Lung (tissue), 12 donors: ENCODE results near the gene CXCR5. TPM values are rescaled to one million over a fixed set of nuclear protein-coding genes. Genes with fewer than 3 reads are reported as not detected.

Source experiments
- ATAC-seq: fragments of 200-7000 bp; cut with Tn5 transposase; one replicate; pipeline ENCODE4 v1.9.1; 2020; ENCODE audit warnings: moderate number of reproducible peaks; ENCODE audit not compliant: insufficient read depth, low FRiP score
- DNase-seq, 3 donors: peaks; one replicate each; pipeline ENCODE4 v3.0.0-alpha.2; 2013 to 2017
- H3K27ac ChIP-seq, 2 donors: one replicate each; pipeline ENCODE4 v1.5.1; 2013; ENCODE audit warnings: mild to moderate bottlenecking in 2 of 2, moderate library complexity in 2 of 2, control low read depth in 1 of 2, inconsistent platforms in 1 of 2, low read depth in 1 of 2, low read length in 1 of 2
- H3K27me3 ChIP-seq, 3 donors: one replicate each; pipeline ENCODE4 v1.5.1; 2013; ENCODE audit warnings: low read length in 2 of 3; ENCODE audit not compliant: control insufficient read depth in 3 of 3, insufficient read depth in 3 of 3
- H3K36me3 ChIP-seq, 4 donors: one replicate each; pipeline ENCODE4 v1.5.1; 2013; ENCODE audit warnings: low read length in 4 of 4, mild to moderate bottlenecking in 1 of 4, moderate library complexity in 1 of 4; ENCODE audit not compliant: control insufficient read depth in 4 of 4, insufficient read depth in 4 of 4
- H3K4me1 ChIP-seq, 5 donors: one replicate each; pipeline ENCODE4 v1.5.1; 2013; ENCODE audit warnings: low read length in 5 of 5, mild to moderate bottlenecking in 2 of 5, moderate library complexity in 1 of 5; ENCODE audit not compliant: control insufficient read depth in 5 of 5, insufficient read depth in 5 of 5
- H3K4me3 ChIP-seq: one replicate; pipeline ENCODE4 v1.5.1; 2013; ENCODE audit warnings: mild to moderate bottlenecking, control low read depth, moderate library complexity
- H3K9ac ChIP-seq, 2 donors: one replicate each; pipeline ENCODE4 v1.5.1; 2013; ENCODE audit warnings: low read length in 2 of 2, control low read depth in 1 of 2; ENCODE audit not compliant: insufficient read depth in 1 of 2
- H3K9me3 ChIP-seq, 4 donors: one replicate each; pipeline ENCODE4 v1.5.1; 2013; ENCODE audit warnings: low read length in 3 of 4, mild to moderate bottlenecking in 1 of 4, moderate library complexity in 1 of 4; ENCODE audit not compliant: control insufficient read depth in 4 of 4, insufficient read depth in 3 of 4
- WGBS, 2 donors: extraction: QIAGEN DNeasy Blood & Tissue Kit; methylation state at CpG; one replicate each; pipeline ENCODE4 v1.1.7; 2013; 5-methylcytosine and 5-hydroxymethylcytosine counted together
- polyA plus RNA-seq, 2 donors: library from polyadenylated mRNA; stranded (reverse); fragments of 200-250 nt; gene quantifications; one replicate each; pipeline ENCODE4 v1.2.1, GENCODE V29; 2013
- total RNA-seq, 2 donors: library from RNA; depleted of rRNA in 1 of 2; stranded (reverse); fragments of >200 nt in 1 of 2; gene quantifications; one replicate each; pipeline ENCODE4 v1.2.1, GENCODE V29; 2014 to 2021
- TF ChIP-seq, protein P1 (sequence below): IDR thresholded peaks from 2 replicates; pipeline ENCODE4 v1.5.1; 2012; ENCODE audit warnings: mild to moderate bottlenecking; ENCODE audit errors: control extremely low read depth, extremely low read depth
- donor health status: control.
- donor health status: control.
- donor health status: Bipolar disorder and iron deficiency.
- donor health status: healthy.
- donor health status: DM: yes; HTN: yes; CAD: no.

CXCR5 gene
- total and polyA plus RNA-seq, 4 donors, result 0.16 to 0.65 (median 0.48) TPM; not detected in 1

DNA sequence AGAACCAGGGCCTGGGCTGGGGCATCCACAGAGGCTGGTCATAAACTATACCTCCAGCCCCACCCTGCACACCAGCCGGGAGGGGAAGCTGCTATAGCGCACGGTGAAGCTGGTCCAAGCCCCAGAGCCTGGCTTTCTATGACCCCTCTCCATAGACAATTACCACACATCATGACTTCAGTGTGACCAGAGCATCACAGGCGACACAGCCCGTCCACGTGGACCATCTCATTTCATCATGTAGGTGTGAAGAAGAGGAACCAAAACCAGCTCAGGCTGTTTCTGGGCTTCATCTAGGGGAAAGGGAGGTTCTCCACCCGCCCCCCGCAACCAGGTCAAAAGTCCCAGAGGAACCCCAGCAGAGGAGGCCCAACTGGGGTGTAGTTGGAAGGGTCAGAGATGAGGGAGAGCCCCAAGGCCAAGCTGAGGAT, 3.0 kb downstream of the CXCR5 start:
- WGBS, 2 donors, result 72 to 81% methylated on average over 8 of the region's 8 CpGs
- no peak for ATAC-seq
- Histone ChIP-seq H3K27ac (no peak overlapping the region), H3K27me3 (peaks cover 0 to 2% (median 0%) of the 10 kb centered on the region in 3 donors), H3K9me3 (no peaks in the 10 kb centered on the region), H3K9ac (no peak overlapping the region), H3K36me3 (no peaks in the 10 kb centered on the region), H3K4me1 (peaks cover 0 to 9% (median 5%) of the 10 kb centered on the region in 5 donors), H3K4me3 (no peak overlapping the region)
- TF ChIP-seq, protein P1, sequence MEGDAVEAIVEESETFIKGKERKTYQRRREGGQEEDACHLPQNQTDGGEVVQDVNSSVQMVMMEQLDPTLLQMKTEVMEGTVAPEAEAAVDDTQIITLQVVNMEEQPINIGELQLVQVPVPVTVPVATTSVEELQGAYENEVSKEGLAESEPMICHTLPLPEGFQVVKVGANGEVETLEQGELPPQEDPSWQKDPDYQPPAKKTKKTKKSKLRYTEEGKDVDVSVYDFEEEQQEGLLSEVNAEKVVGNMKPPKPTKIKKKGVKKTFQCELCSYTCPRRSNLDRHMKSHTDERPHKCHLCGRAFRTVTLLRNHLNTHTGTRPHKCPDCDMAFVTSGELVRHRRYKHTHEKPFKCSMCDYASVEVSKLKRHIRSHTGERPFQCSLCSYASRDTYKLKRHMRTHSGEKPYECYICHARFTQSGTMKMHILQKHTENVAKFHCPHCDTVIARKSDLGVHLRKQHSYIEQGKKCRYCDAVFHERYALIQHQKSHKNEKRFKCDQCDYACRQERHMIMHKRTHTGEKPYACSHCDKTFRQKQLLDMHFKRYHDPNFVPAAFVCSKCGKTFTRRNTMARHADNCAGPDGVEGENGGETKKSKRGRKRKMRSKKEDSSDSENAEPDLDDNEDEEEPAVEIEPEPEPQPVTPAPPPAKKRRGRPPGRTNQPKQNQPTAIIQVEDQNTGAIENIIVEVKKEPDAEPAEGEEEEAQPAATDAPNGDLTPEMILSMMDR, result no peak
- DNase-seq, result no peak

DNA sequence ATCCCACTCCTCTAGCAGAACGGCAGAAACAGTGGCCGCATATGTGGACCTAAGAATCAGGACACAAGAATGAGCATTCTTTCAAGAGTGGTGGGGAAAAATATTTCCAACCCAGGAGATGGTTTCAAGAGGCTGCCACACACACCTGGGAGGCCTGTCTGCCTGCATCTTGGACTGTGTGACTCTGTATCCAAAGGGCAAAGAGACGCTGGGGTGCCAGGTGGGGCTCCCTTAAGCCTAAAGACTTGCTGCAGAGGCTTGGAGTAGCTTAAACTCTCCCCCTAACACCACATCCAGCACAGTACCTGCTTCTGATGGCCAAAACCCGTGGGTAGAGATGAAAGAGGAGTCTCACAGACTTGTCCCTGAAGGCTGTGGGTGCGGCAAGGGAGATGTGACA, 3.5 kb downstream of the CXCR5 start:
- no peaks in the 10 kb centered on the region for H3K36me3 ChIP-seq

DNA sequence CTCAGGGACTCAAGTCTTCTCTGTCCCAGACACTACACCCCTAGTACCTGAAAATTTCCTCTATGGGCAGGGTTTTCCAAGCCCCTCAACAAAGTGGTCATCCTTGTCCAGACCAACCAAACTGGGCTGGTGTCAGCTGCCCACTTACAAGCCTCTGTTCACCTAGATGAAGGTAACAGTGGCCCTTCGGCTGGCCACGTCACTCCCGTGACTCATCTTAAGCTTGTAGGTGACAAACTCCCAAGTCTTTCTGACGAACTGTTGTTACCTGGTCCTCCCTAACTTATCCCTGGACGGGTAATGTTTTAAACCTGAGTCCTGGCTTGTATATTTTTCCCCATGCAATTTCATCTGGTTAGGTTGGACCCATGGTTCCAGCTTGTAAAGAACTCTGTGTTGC, 4.7 kb downstream of the CXCR5 start:
- TF ChIP-seq, protein P1, result no peak
- Histone ChIP-seq H3K4me1 (peaks cover 0 to 9% (median 5%) of the 10 kb centered on the region in 5 donors), H3K9me3 (no peaks in the 10 kb centered on the region), H3K9ac (no peak overlapping the region), H3K27me3 (no peaks in the 10 kb centered on the region), H3K4me3 (no peak overlapping the region), H3K27ac (peak overlapping the region in 1 of 2 donors; percentile 11), H3K36me3 (no peaks in the 10 kb centered on the region)
- DNase-seq (no peak), ATAC-seq (no peak)
- 92 to 96% methylated on average over 5 of the region's 5 CpGs for WGBS, 2 donors

More for the DNA sequence above, 3.5 kb downstream of the CXCR5 start:
- Histone ChIP-seq H3K27ac (no peak overlapping the region), H3K9me3 (no peaks in the 10 kb centered on the region), H3K9ac (no peak overlapping the region), H3K27me3 (peaks cover 0 to 2% (median 0%) of the 10 kb centered on the region in 3 donors), H3K4me1 (peaks cover 0 to 9% (median 5%) of the 10 kb centered on the region in 5 donors), H3K4me3 (no peak overlapping the region)
- ATAC-seq (no peak), DNase-seq (no peak)
- 80 to 88% methylated on average over 5 of the region's 5 CpGs for WGBS, 2 donors
- TF ChIP-seq, protein P1, result no peak

- ATAC-seq (no peak), DNase-seq (no peak)
- Histone ChIP-seq H3K9ac (no peak overlapping the region), H3K27me3 (no peaks in the 10 kb centered on the region), H3K4me1 (peaks cover 0 to 9% (median 5%) of the 10 kb centered on the region in 5 donors), H3K27ac (no peak overlapping the region), H3K36me3 (peaks cover 0 to 1% (median 0%) of the 10 kb centered on the region in 4 donors), H3K9me3 (no peaks in the 10 kb centered on the region), H3K4me3 (no peak overlapping the region)
- WGBS, 2 donors, result 60 to 86% methylated on average over 5 of the region's 5 CpGs
- TF ChIP-seq, protein P1, result no peak
These were observed 6.1 kb downstream of the CXCR5 start for GRCh38 chr11:118889797-118890196.
